HL-60 (cell line): ENCODE measurements around the gene DNAAF8.

Experiments used
- CTCF ChIP-seq: IDR thresholded peaks from one replicate; pipeline ENCODE4 v1.5.1; 2011; ENCODE audit warnings: low read length, control low read depth, inconsistent platforms; ENCODE audit not compliant: insufficient read depth
- POLR2AphosphoS5 ChIP-seq: IDR thresholded peaks from 2 replicates; pipeline ENCODE4 v1.6.1; 2012; ENCODE audit warnings: low read depth

- no peak for TF ChIP-seq CTCF
- no peak for TF ChIP-seq POLR2AphosphoS5
Measured at GRCh38 chr16:4700380-4700996, 33.8 kb upstream of the DNAAF8 start.
